Activated B cell treated with CpG ODN at 0.5 μM for 24 hours (primary cell): ENCODE data around the gene CT47C1. TPM values are rescaled to one million over a fixed set of nuclear protein-coding genes. Genes with fewer than 3 reads are reported as not detected.
A peak's percentile ranks its signal among the peaks of the same experiment; 100 is the strongest.

Experiments
- ATAC-seq: fragments of 200-7000 bp; cut with Tn5 transposase; one replicate; pipeline ENCODE4 v1.10.0; 2021; ENCODE audit warnings: low read depth, mild to moderate bottlenecking, moderate library complexity
- CTCF ChIA-PET: fragments of 350-600 bp; sonication (Branson Sonifier 250); formaldehyde crosslinking; loops from one replicate; lab custom pipeline; 2021; ENCODE audit warnings: antibody characterized with exemption; lab: Charles Lee
- POLR2A ChIA-PET: fragments of 350-600 bp; sonication (Branson Sonifier 250); formaldehyde crosslinking; loops from one replicate; lab custom pipeline; 2021; ENCODE audit warnings: antibody characterized with exemption; lab: Charles Lee
- DNase-seq: peaks from one replicate; pipeline ENCODE4 v3.0.0; 2022
- H3K27ac Mint-ChIP-seq: one replicate; pipeline ENCODE4 v1.8.0; 2020; ENCODE audit warnings: mixed read lengths
- H3K27me3 Mint-ChIP-seq: one replicate; pipeline ENCODE4 v1.8.0; 2021; ENCODE audit warnings: mixed read lengths
- H3K36me3 Mint-ChIP-seq: one replicate; pipeline ENCODE4 v1.8.0; 2021; ENCODE audit warnings: low read depth, mixed read lengths
- H3K4me1 Mint-ChIP-seq: one replicate; pipeline ENCODE4 v1.8.0; 2021; ENCODE audit warnings: mixed read lengths
- H3K4me3 Mint-ChIP-seq: one replicate; pipeline ENCODE4 v1.8.0; 2020; ENCODE audit warnings: mild to moderate bottlenecking, mixed read lengths
- H3K9me3 Mint-ChIP-seq: one replicate; pipeline ENCODE4 v1.8.0; 2020; ENCODE audit warnings: mixed read lengths
- intact Hi-C: fragments of 100-400 bp; cut with micrococcal nuclease; formaldehyde crosslinking; loops from one replicate; pipeline ENCODE4 v1.15.1; 2024
- total RNA-seq: library from RNA; stranded (reverse); gene quantifications from 2 replicates; pipeline ENCODE4 v1.2.3, GENCODE V29; 2022
- TF ChIP-seq, protein P1 (sequence below): fragments of 200-600 bp; IDR thresholded peaks from one replicate; pipeline ENCODE4 v1.8.0; 2022; ENCODE audit warnings: antibody characterized with exemption, mild to moderate bottlenecking

Gene CT47C1
- total RNA-seq, 1 donor from 2014 or later: not detected

GRCh38 chrX:119067023-119067739 lies 5.6 kb upstream of the CT47C1 start:
- POLR2A ChIA-PET: interaction anchor here (0.9 to 1.1 kb wide), 2 partner anchors 52 to 59 kb away, joined by 3 to 6 read pairs; no protein-coding TSS in a partner anchor
- ATAC-seq (peak; percentile 85), DNase-seq (no peak)
- H3K36me3 Mint-ChIP-seq: no peaks in the 10 kb centered on the region
- no peak overlapping the region for H3K4me3 Mint-ChIP-seq
- CTCF ChIA-PET: interaction anchor here (1.0 to 4.1 kb wide), 4 partner anchors 61 to 222 kb away, joined by 3 to 44 read pairs (median 13); no protein-coding TSS in a partner anchor
- no peaks in the 10 kb centered on the region for H3K9me3 Mint-ChIP-seq
- H3K4me1 Mint-ChIP-seq: no peaks in the 10 kb centered on the region
- no peaks in the 10 kb centered on the region for H3K27me3 Mint-ChIP-seq
- TF ChIP-seq, protein P1, sequence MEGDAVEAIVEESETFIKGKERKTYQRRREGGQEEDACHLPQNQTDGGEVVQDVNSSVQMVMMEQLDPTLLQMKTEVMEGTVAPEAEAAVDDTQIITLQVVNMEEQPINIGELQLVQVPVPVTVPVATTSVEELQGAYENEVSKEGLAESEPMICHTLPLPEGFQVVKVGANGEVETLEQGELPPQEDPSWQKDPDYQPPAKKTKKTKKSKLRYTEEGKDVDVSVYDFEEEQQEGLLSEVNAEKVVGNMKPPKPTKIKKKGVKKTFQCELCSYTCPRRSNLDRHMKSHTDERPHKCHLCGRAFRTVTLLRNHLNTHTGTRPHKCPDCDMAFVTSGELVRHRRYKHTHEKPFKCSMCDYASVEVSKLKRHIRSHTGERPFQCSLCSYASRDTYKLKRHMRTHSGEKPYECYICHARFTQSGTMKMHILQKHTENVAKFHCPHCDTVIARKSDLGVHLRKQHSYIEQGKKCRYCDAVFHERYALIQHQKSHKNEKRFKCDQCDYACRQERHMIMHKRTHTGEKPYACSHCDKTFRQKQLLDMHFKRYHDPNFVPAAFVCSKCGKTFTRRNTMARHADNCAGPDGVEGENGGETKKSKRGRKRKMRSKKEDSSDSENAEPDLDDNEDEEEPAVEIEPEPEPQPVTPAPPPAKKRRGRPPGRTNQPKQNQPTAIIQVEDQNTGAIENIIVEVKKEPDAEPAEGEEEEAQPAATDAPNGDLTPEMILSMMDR: no peak
- no peak overlapping the region for H3K27ac Mint-ChIP-seq
- intact Hi-C loops: loop anchor here (1.0 to 2.0 kb wide), 4 partner anchors 52 to 228 kb away; no protein-coding TSS in a partner anchor

DNA sequence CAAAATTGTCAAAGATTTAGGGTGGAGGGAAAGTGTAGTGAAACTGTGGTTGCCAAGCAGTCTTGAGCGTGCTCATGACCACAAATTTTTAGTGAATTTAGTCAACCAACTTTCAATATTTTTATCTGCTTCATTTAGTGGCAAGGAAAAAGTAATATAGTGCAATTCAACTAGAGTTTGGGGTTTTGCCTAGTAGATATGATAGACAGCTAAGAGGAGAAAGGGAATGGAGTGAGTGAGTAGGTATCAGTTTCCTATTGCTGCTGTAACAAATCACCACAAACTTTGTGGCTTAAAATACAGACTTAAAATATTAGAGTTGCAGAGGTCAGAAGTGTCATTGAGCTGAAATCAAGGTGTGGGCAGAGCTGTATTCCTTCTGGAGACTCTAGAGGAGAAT lies 3.7 kb upstream of the CT47C1 start:
- ChIA-PET CTCF (interaction anchor here (0.6 to 1.2 kb wide), 2 partner anchors 220 to 810 kb away, joined by 3 to 4 read pairs; no protein-coding TSS in a partner anchor), POLR2A (no interaction called here)
- H3K4me3 Mint-ChIP-seq: no peak overlapping the region
- TF ChIP-seq, protein P1: no peak
- H3K4me1 Mint-ChIP-seq: no peaks in the 10 kb centered on the region
- H3K27ac Mint-ChIP-seq: no peak overlapping the region
- intact Hi-C loops: no loop called here
- no peaks in the 10 kb centered on the region for H3K9me3 Mint-ChIP-seq
- no peak for ATAC-seq
- no peaks in the 10 kb centered on the region for H3K36me3 Mint-ChIP-seq
- no peak for DNase-seq
- H3K27me3 Mint-ChIP-seq: no peaks in the 10 kb centered on the region

DNA sequence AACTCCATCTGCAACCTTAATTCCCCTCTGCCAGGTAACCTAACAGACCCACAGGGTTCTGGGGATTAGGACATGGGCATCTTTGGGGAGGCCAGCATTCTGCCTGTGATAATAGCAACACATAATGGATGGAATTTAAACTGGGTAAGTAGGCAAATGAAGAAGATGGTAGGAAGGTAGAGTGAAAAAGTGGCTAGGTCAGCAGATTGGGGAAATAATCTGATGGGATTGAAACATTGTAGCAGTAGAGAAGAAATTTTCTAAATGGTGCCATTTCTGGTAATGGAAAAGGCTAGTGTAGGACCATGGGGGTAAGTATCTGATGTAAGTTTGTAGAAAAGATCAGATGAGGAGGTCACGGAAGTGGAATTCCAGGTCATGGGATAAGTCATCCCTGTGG lies 3.0 kb upstream of the CT47C1 start:
- H3K27me3 Mint-ChIP-seq: no peaks in the 10 kb centered on the region
- H3K36me3 Mint-ChIP-seq: no peaks in the 10 kb centered on the region
- intact Hi-C loops: no loop called here
- DNase-seq: no peak
- no peak for ATAC-seq
- no peak overlapping the region for H3K4me3 Mint-ChIP-seq
- CTCF ChIA-PET: interaction anchor here (1.2 kb wide), 1 partner anchor 220 kb away, joined by 4 read pairs; no protein-coding TSS in a partner anchor
- no peaks in the 10 kb centered on the region for H3K4me1 Mint-ChIP-seq
- TF ChIP-seq, protein P1: no peak
- no peak overlapping the region for H3K27ac Mint-ChIP-seq
- no peaks in the 10 kb centered on the region for H3K9me3 Mint-ChIP-seq
- POLR2A ChIA-PET: no interaction called here

GRCh38 chrX:119071381-119071780 lies 1.4 kb upstream of the CT47C1 start:
- Mint-ChIP-seq H3K36me3 (no peaks in the 10 kb centered on the region), H3K27me3 (no peaks in the 10 kb centered on the region), H3K27ac (peak overlapping the region; percentile 76), H3K4me3 (peak overlapping the region; percentile 36), H3K4me1 (no peaks in the 10 kb centered on the region), H3K9me3 (no peaks in the 10 kb centered on the region)
- DNase-seq (no peak), ATAC-seq (peak; percentile 38)
- intact Hi-C loops: no loop called here
- POLR2A ChIA-PET: no interaction called here
- TF ChIP-seq, protein P1: no peak
- CTCF ChIA-PET: interaction anchor here (0.7 to 1.2 kb wide), 4 partner anchors 62 to 232 kb away, joined by 3 to 5 read pairs (median 4); no protein-coding TSS in a partner anchor

- H3K4me1 Mint-ChIP-seq: no peaks in the 10 kb centered on the region
- ATAC-seq (no peak), DNase-seq (no peak)
- no peaks in the 10 kb centered on the region for H3K9me3 Mint-ChIP-seq
- intact Hi-C loops: no loop called here
- POLR2A ChIA-PET: no interaction called here
- CTCF ChIA-PET: no interaction called here
- H3K36me3 Mint-ChIP-seq: no peaks in the 10 kb centered on the region
- TF ChIP-seq, protein P1: no peak
- H3K27me3 Mint-ChIP-seq: peaks cover 2% of the 10 kb centered on the region
- no peak overlapping the region for H3K27ac Mint-ChIP-seq
- no peak overlapping the region for H3K4me3 Mint-ChIP-seq
These were observed 560 bp downstream of the CT47C1 start for GRCh38 chrX:119073200-119073905.
